Dermis microvascular lymphatic vessel endothelial cell (primary cell): Measurements from ENCODE around the gene TAF15. TPM values are rescaled to one million over a fixed set of nuclear protein-coding genes. Genes with fewer than 3 reads are reported as not detected.

Source experiments
- DNase-seq, 2 donors: peaks; one replicate each; pipeline versions ENCODE4 v3.0.0 to v3.0.0-alpha.2; 2010; ENCODE audit warnings: low read depth in 2 of 2
- total RNA-seq: library from RNA; depleted of rRNA; stranded (reverse); fragments of >200 nt; gene quantifications from 2 replicates; pipeline ENCODE4 v1.2.1, GENCODE V29; 2014

Gene TAF15
- total RNA-seq, 1 donor from 2014 or later: 62.6 TPM

GRCh38 chr17:35870906-35871819, 61.9 kb downstream of the TAF15 start:
- DNase-seq: peak in 1 of 2 donors; percentile 22

GRCh38 chr17:35872196-35872980, 63.1 kb downstream of the TAF15 start:
- no peak for DNase-seq

GRCh38 chr17:35875072-35875799, 66.0 kb downstream of the TAF15 start:
- peak in 1 of 2 donors; percentile 51 for DNase-seq

GRCh38 chr17:35875800-35876139, 66.5 kb downstream of the TAF15 start:
- DNase-seq: peak in 1 of 2 donors; percentile 13

GRCh38 chr17:35876534-35876933, 67.2 kb downstream of the TAF15 start:
- DNase-seq: no peak

GRCh38 chr17:35877345-35878029, 68.2 kb downstream of the TAF15 start:
- DNase-seq: no peak

- DNase-seq: no peak
Observed at GRCh38 chr17:35878361-35878760, 69.1 kb downstream of the TAF15 start.

GRCh38 chr17:35879773-35880654, 70.7 kb downstream of the TAF15 start, which contains the start of gene CCL5:
CCL5 (minus strand) TSS chr17:35880360.
- peak; percentile 73 to 93 for DNase-seq

- no peak for DNase-seq
Observed at GRCh38 chr17:35889241-35889640, 80.0 kb downstream of the TAF15 start.

GRCh38 chr17:35889818-35890773, 80.8 kb downstream of the TAF15 start:
- DNase-seq: peak; percentile 70 to 81

- no peak for DNase-seq
Observed at GRCh38 chr17:35890774-35891155, 81.5 kb downstream of the TAF15 start.

- no peak for DNase-seq
Observed at GRCh38 chr17:35891269-35891668, 82.0 kb downstream of the TAF15 start.

GRCh38 chr17:35892091-35893035, 83.1 kb downstream of the TAF15 start:
- peak in 1 of 2 donors; percentile 30 for DNase-seq

- no peak for DNase-seq
Observed at GRCh38 chr17:35893751-35894150, 84.5 kb downstream of the TAF15 start.

- no peak for DNase-seq
Observed at GRCh38 chr17:35894206-35894605, 84.9 kb downstream of the TAF15 start.

- DNase-seq: no peak
Observed at GRCh38 chr17:35895636-35896587, 86.6 kb downstream of the TAF15 start.
